Keratinocyte (primary cell): ENCODE results near the gene COPS8. TPM values are rescaled to one million over a fixed set of nuclear protein-coding genes. Genes with fewer than 3 reads are reported as not detected.

ENCODE experiments used
- DNase-seq: peaks from one replicate; pipeline ENCODE4 v3.0.0-alpha.2; 2011; ENCODE audit warnings: low read depth, missing footprints, low spot score
- FAIRE-seq: peaks from 2 replicates; lab custom pipeline; 2011; peaks lifted over from hg19 to GRCh38; lab: Jason Lieb, UNC
- H2AFZ ChIP-seq: 2 replicates; pipeline ENCODE4 v1.6.0; 2012; ENCODE audit warnings: low read length, control low read depth, inconsistent platforms; ENCODE audit not compliant: control insufficient read depth
- H3K27ac ChIP-seq: 2 replicates; pipeline ENCODE4 v1.5.1; 2011; ENCODE audit warnings: low read length; ENCODE audit not compliant: control insufficient read depth, insufficient read depth
- H3K27me3 ChIP-seq: 3 replicates; pipeline ENCODE4 v1.6.0; 2011; ENCODE audit warnings: low read length; ENCODE audit not compliant: control insufficient read depth, insufficient read depth; ENCODE audit errors: extremely low read depth
- H3K36me3 ChIP-seq, 2 experiments: 2 replicates in 1 of 2; 3 replicates in 1 of 2; pipeline ENCODE4 v1.5.1; 2011; ENCODE audit warnings: low read length in 2 of 2, mild to moderate bottlenecking in 1 of 2; ENCODE audit not compliant: control insufficient read depth in 2 of 2, insufficient read depth in 2 of 2; ENCODE audit errors: extremely low read depth in 1 of 2
- H3K4me1 ChIP-seq: 3 replicates; pipeline ENCODE4 v1.5.1; 2011; ENCODE audit warnings: low read length; ENCODE audit not compliant: control insufficient read depth, insufficient read depth; ENCODE audit errors: extremely low read depth
- H3K4me2 ChIP-seq: 3 replicates; pipeline ENCODE4 v1.6.0; 2011; ENCODE audit warnings: low read depth, low read length; ENCODE audit not compliant: control insufficient read depth, insufficient read depth; ENCODE audit errors: extremely low read depth
- H3K4me3 ChIP-seq, 3 experiments: fragments of 200-600 bp in 1 of 3; sonication (generic) in 1 of 3; 2 replicates in 2 of 3; 3 replicates in 1 of 3; pipeline ENCODE4 v1.5.1; 2011 to 2016; ENCODE audit warnings: low read length in 3 of 3, mild to moderate bottlenecking in 3 of 3, control low read depth in 2 of 3, inconsistent platforms in 1 of 3, low read depth in 1 of 3, mixed read lengths in 1 of 3, mixed run types in 1 of 3, moderate library complexity in 1 of 3; ENCODE audit not compliant: control insufficient read depth in 2 of 3, insufficient read depth in 2 of 3; ENCODE audit errors: extremely low read depth in 1 of 3
- H3K79me2 ChIP-seq: 2 replicates; pipeline ENCODE4 v1.6.0; 2012; ENCODE audit warnings: low read length; ENCODE audit not compliant: control insufficient read depth, insufficient read depth
- H3K9ac ChIP-seq: 3 replicates; pipeline ENCODE4 v1.6.0; 2011; ENCODE audit warnings: low read length; ENCODE audit not compliant: control insufficient read depth, insufficient read depth; ENCODE audit errors: extremely low read depth
- H3K9me1 ChIP-seq: 3 replicates; pipeline ENCODE4 v1.6.0; 2011; ENCODE audit warnings: low read length; ENCODE audit not compliant: control insufficient read depth, insufficient read depth; ENCODE audit errors: extremely low read depth
- H3K9me3 ChIP-seq: 2 replicates; pipeline ENCODE4 v1.5.1; 2012; ENCODE audit warnings: low read depth, low read length; ENCODE audit not compliant: control insufficient read depth
- H4K20me1 ChIP-seq: 3 replicates; pipeline ENCODE4 v1.6.0; 2011; ENCODE audit warnings: low read length; ENCODE audit not compliant: control insufficient read depth, insufficient read depth; ENCODE audit errors: extremely low read depth
- CTCF ChIP-seq, 3 experiments: IDR thresholded peaks in 1 of 3; conservative IDR thresholded peaks in 1 of 3; optimal IDR thresholded peaks in 1 of 3; 2 replicates in 2 of 3; 3 replicates in 1 of 3; pipeline versions ENCODE3 to v1.5.1; 2011; ENCODE audit warnings: low read length in 3 of 3, mild to moderate bottlenecking in 3 of 3, moderate library complexity in 2 of 3, control low read depth in 1 of 3, inconsistent platforms in 1 of 3; ENCODE audit not compliant: insufficient read depth in 2 of 3; ENCODE audit errors: extremely low read depth in 1 of 3
- EZH2 ChIP-seq: IDR thresholded peaks from one replicate; pipeline ENCODE4 v1.6.1; 2012; ENCODE audit warnings: inconsistent platforms, mild to moderate bottlenecking, low read length, moderate library complexity
- dilution Hi-C: fragments of 300-500 bp; cut with MboI; formaldehyde crosslinking; loops from one replicate; pipeline ENCODE4 v1.7.0; 2020; ENCODE audit warnings: low sequenced_read_pairs; ENCODE audit not compliant: extremely low pct_ligation_motif_present
- polyA plus RNA-seq, 5 experiments: library from polyadenylated mRNA; depleted of rRNA in 3 of 5; stranded (reverse) in 3 of 5; stranded (forward) in 1 of 5; unstranded in 1 of 5; fragments of >200 nt; gene quantifications; 1 replicate in 1 of 5; 2 replicates in 3 of 5; 3 replicates in 1 of 5; pipeline versions ENCODE4 v1.2.1 to v1.2.3, GENCODE V29; 2011 to 2012; ENCODE audit warnings: missing spikeins in 2 of 5, low read depth in 1 of 5, low replicate concordance in 1 of 5

COPS8 gene
- polyA plus RNA-seq, 1 donor (not counting 4 experiments of a cell fraction or from before 2014, with no cell fraction given): 136 TPM

- no peaks in the 10 kb centered on the region for H3K27me3 ChIP-seq
- no peaks in the 10 kb centered on the region for H3K9me1 ChIP-seq
- H3K4me3 ChIP-seq: no peak overlapping the region
- H3K9ac ChIP-seq: no peak overlapping the region
- H3K27ac ChIP-seq: no peak overlapping the region
- H3K4me2 ChIP-seq: no peak overlapping the region
- H3K79me2 ChIP-seq: no peaks in the 10 kb centered on the region
- FAIRE-seq (no peak), DNase-seq (no peak)
- H3K36me3 ChIP-seq: no peaks in the 10 kb centered on the region
- H3K9me3 ChIP-seq: peaks cover 4% of the 10 kb centered on the region
- TF ChIP-seq CTCF (optimal IDR thresholded peaks at IDR 0.05 in 1 of 3, IDR thresholded peaks at IDR 0.05 in 1 of 3, conservative IDR thresholded peaks at IDR 0.05 in 1 of 3; ENCODE audit: extremely low read depth in 1 of 3, insufficient read depth in 2 of 3, low read length in 3 of 3) (no peak), EZH2 (no peak)
- no peak overlapping the region for H2AFZ ChIP-seq
- no peaks in the 10 kb centered on the region for H4K20me1 ChIP-seq
- dilution Hi-C loops: no loop called here
- peaks cover 3% of the 10 kb centered on the region for H3K4me1 ChIP-seq
These were observed 58.8 kb downstream of the COPS8 start for GRCh38 chr2:237144516-237144915.

- no peak overlapping the region for H2AFZ ChIP-seq
- no peaks in the 10 kb centered on the region for H3K36me3 ChIP-seq
- TF ChIP-seq EZH2: no peak
- FAIRE-seq (no peak), DNase-seq (no peak)
- H3K4me2 ChIP-seq: no peak overlapping the region
- H3K4me3 ChIP-seq: no peak overlapping the region
- no peaks in the 10 kb centered on the region for H4K20me1 ChIP-seq
- dilution Hi-C loops: no loop called here
- H3K4me1 ChIP-seq: no peaks in the 10 kb centered on the region
- H3K79me2 ChIP-seq: no peaks in the 10 kb centered on the region
- H3K27ac ChIP-seq: no peak overlapping the region
- no peaks in the 10 kb centered on the region for H3K9me1 ChIP-seq
- H3K27me3 ChIP-seq: no peaks in the 10 kb centered on the region
- H3K9ac ChIP-seq: no peak overlapping the region
- H3K9me3 ChIP-seq: peaks cover 4% of the 10 kb centered on the region
These were observed 61.6 kb downstream of the COPS8 start for GRCh38 chr2:237147317-237147716.

GRCh38 chr2:237148624-237149023 is 62.9 kb downstream of the COPS8 start:
- FAIRE-seq: no peak
- Histone ChIP-seq H3K9ac (no peak overlapping the region), H3K27ac (no peak overlapping the region), H4K20me1 (no peaks in the 10 kb centered on the region), H3K4me3 (no peak overlapping the region), H3K79me2 (no peaks in the 10 kb centered on the region), H3K36me3 (no peaks in the 10 kb centered on the region), H2AFZ (no peak overlapping the region), H3K4me2 (no peak overlapping the region), H3K9me3 (peaks cover 4% of the 10 kb centered on the region), H3K4me1 (no peaks in the 10 kb centered on the region), H3K27me3 (no peaks in the 10 kb centered on the region), H3K9me1 (no peaks in the 10 kb centered on the region)
- dilution Hi-C loops: no loop called here
- TF ChIP-seq CTCF (optimal IDR thresholded peaks at IDR 0.05 in 1 of 3, IDR thresholded peaks at IDR 0.05 in 1 of 3, conservative IDR thresholded peaks at IDR 0.05 in 1 of 3; ENCODE audit: extremely low read depth in 1 of 3, insufficient read depth in 2 of 3, low read length in 3 of 3): no peak
- TF ChIP-seq EZH2: no peak
- DNase-seq: no peak
